ENCODE data around the gene SPEF2. TPM values are rescaled to one million over a fixed set of nuclear protein-coding genes. Genes with fewer than 3 reads are reported as not detected.

SPEF2 gene
- total and polyA plus RNA-seq, 9 of the 15 experiments (the other 6 are each of a cell fraction or from before 2014, with no cell fraction given), result 0.11 to 0.62 (median 0.20) TPM; not detected in 2

DNA sequence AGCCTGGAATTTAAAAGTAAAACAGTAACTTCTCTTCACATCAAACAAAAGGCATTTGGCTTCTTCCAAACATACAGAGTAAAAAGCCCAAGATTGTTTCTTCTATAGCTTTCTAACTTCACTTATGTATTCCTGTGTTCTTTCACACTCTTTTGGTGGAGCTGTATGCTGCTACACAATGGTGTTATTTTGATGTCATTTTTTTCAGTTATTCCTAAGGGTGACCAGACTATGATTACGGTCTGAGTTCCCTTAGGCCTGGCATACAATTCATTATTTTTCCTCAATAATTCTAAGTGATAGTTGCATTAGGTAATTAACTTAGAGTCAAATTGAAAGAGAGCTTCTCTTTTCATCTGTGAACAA, 172.8 kb downstream of the SPEF2 start (continued):
- TF ChIP-seq SRF (CRISPR knock-in tag; IDR thresholded peaks at IDR 0.05) (no peak), DACH1 (IDR thresholded peaks at IDR 0.05; ENCODE audit: partially characterized antibody) (no peak), TEAD1 (CRISPR knock-in tag; IDR thresholded peaks at IDR 0.05) (no peak)

GRCh38 chr5:35794328-35794619, 176.6 kb downstream of the SPEF2 start:
- Histone ChIP-seq H3K4me2 (ENCODE audit: insufficient read depth, low read length) (no peak overlapping the region), H3K79me2 (ENCODE audit: control insufficient read depth, insufficient read depth, low read length) (no peaks in the 10 kb centered on the region), H3K9me1 (ENCODE audit: control insufficient read depth, insufficient read depth, low read length) (no peaks in the 10 kb centered on the region), H3K27ac (ENCODE audit: extremely low read depth, low read depth, low read length) (no peak overlapping the region), H3K27me3 (ENCODE audit: control insufficient read depth in 2 of 2, insufficient read depth in 2 of 2, low read length in 2 of 2) (0 out of 5 replicates have a peak, but pooled peaks cover 0 to 2% of the 10 kb centered on the region in 2 experiments), H3K36me3 (ENCODE audit: control insufficient read depth, insufficient read depth, low read length) (no peaks in the 10 kb centered on the region), H3K9me3 (replicated peaks; ENCODE audit: control insufficient read depth, insufficient read depth, low read depth, low read length) (no peaks in the 10 kb centered on the region), H3K9ac (ENCODE audit: insufficient read depth in 1 of 2, low read depth in 2 of 2, low read length in 2 of 2) (no peak overlapping the region), H3K4me3 (no peak overlapping the region), H2AFZ (ENCODE audit: low read depth, low read length) (no peak overlapping the region), H3K4me1 (replicated peaks in 1 of 2; ENCODE audit: control insufficient read depth in 2 of 2, insufficient read depth in 2 of 2, low read length in 2 of 2) (no peaks in the 10 kb centered on the region), H4K20me1 (replicated peaks; ENCODE audit: control insufficient read depth, insufficient read depth, low read length) (no peaks in the 10 kb centered on the region)
- no peak for DNase-seq (ENCODE audit: extremely low read depth in 1 of 4, low spot score in 3 of 4)
- FAIRE-seq, result no peak
- in situ Hi-C loops (cut with MboI) (no loop called here), intact Hi-C loops (cut with micrococcal nuclease) (no loop called here)
- TF ChIP-seq ZSCAN32 (CRISPR knock-in tag; IDR thresholded peaks at IDR 0.05) (no peak), SMARCA4 (IDR thresholded peaks at IDR 0.05) (no peak), SNAPC5 (CRISPR knock-in tag; IDR thresholded peaks at IDR 0.05) (no peak)
- CTCF ChIA-PET (ENCODE audit: low intra/inter-chr PET ratio), result no interaction called here
- POLR2A ChIA-PET, result interaction anchor here (1.0 kb wide), 1 partner anchor 10 kb away, joined by 4 read pairs; no protein-coding TSS in a partner anchor
- ATAC-seq, result no peak
- BruUV-seq (replicated peaks), result no TSS peak
